ENCODE data around the gene CALHM1. TPM values are rescaled to one million over a fixed set of nuclear protein-coding genes. Genes with fewer than 3 reads are reported as not detected.

The CALHM1 gene
- total RNA-seq, 3 donors from 2014 or later: not detected

DNA sequence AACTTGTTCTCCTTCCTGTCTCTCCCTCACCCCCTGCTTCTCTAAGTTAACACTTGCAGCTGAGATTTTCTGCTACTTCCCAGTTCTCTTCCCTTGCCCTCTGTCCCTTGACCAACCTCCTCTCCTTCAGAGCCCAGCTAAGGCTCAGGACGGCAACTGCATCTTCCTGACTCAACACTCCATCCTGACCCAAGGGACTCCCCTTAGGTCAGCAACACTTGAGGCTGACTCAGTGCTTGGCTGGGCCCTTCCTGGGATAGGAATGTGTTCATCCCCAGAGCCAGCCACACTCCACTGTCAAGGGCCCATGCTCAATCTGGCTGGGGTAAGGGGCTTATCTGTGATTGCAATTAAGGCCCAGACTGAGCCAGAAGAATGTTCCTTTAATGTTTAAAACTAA lies 10.0 kb downstream of the CALHM1 start:
- ATAC-seq (peak; percentile 12), DNase-seq (peak in 2 of 3 donors; percentile 5 to 33)
- Histone ChIP-seq H3K4me3 (no peak overlapping the region), H3K9me3 (no peaks in the 10 kb centered on the region), H3K36me3 (ENCODE audit: low read depth) (no peaks in the 10 kb centered on the region), H3K4me1 (ENCODE audit: low read depth) (peaks cover 21% of the 10 kb centered on the region)
- TF ChIP-seq, protein P1, sequence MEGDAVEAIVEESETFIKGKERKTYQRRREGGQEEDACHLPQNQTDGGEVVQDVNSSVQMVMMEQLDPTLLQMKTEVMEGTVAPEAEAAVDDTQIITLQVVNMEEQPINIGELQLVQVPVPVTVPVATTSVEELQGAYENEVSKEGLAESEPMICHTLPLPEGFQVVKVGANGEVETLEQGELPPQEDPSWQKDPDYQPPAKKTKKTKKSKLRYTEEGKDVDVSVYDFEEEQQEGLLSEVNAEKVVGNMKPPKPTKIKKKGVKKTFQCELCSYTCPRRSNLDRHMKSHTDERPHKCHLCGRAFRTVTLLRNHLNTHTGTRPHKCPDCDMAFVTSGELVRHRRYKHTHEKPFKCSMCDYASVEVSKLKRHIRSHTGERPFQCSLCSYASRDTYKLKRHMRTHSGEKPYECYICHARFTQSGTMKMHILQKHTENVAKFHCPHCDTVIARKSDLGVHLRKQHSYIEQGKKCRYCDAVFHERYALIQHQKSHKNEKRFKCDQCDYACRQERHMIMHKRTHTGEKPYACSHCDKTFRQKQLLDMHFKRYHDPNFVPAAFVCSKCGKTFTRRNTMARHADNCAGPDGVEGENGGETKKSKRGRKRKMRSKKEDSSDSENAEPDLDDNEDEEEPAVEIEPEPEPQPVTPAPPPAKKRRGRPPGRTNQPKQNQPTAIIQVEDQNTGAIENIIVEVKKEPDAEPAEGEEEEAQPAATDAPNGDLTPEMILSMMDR (IDR thresholded peaks at IDR 0.05): no peak
- intact Hi-C loops (cut with DNase I, micrococcal nuclease): no loop called here

DNA sequence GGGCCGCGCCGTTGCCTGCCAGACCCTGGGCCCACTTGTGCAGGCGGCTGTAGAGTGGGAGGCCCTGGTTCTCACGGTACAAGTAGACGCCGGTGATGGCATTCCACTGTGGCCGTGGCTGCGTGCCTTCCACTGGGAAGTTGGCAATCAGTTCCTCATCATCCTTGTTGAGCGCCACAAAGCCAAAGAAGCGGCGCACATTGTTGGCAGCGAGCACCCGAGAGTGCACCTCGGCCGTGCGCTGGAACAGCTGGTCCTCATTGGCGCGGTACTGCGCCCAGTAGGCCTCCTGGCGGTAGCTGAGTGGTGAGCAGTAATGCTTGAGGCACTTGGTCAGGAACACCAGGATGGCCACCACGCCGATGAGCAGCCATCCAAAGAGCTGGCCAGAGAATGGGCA lies 11.5 kb downstream of the CALHM1 start:
- Histone ChIP-seq H3K36me3 (ENCODE audit: low read depth) (no peaks in the 10 kb centered on the region), H3K4me3 (no peak overlapping the region), H3K4me1 (ENCODE audit: low read depth) (peaks cover 13% of the 10 kb centered on the region), H3K9me3 (no peaks in the 10 kb centered on the region)
- DNase-seq (no peak), ATAC-seq (no peak)
- intact Hi-C loops (cut with DNase I, micrococcal nuclease): no loop called here
- TF ChIP-seq, protein P1 (IDR thresholded peaks at IDR 0.05): no peak

DNA sequence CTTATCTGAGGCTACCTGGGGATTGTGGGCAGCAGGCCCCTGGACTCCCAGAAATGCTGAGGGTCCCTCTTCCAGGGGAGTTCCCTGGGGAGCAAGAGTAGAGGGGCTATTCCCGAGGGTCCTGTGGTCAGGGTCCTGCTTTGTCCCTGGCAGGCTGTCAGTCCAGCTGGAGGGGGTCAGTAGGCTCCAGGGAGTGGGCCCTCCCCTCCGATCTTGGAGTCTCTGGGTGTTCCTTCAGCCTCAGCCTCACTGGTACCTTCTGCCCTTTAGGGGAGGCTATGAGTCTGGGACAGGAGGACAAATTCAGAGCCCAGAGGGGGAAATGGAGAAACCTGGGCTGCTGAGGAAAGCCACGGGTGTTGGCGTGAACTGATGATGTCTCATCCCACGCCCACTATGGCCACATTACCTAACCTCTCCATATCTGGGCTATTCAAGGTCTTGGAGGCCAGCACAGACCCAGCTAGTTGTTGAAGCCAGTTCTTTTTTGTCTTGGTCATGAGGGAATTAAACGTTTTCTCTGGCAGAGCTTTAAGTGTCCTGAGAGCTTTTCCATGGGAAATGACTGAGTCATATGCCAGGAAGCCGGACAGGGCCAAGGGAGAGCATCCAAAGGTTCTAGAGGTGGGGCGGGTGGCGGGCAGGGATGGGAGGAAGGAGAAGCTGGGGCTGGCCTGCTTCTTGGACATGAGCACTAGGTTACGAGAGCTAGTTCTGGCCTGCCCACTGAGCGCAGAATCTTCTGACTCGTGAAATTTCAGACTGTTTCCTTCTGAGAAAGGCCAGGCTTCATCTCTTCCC lies 12.7 kb downstream of the CALHM1 start:
- H3K36me3 ChIP-seq (ENCODE audit: low read depth): peaks cover 3% of the 10 kb centered on the region
- intact Hi-C loops (cut with DNase I, micrococcal nuclease): no loop called here
- TF ChIP-seq, protein P1 (IDR thresholded peaks at IDR 0.05): no peak
- ATAC-seq (peak; percentile 24), DNase-seq (peak in 2 of 3 donors; percentile 28 to 52)
- H3K9me3 ChIP-seq: no peaks in the 10 kb centered on the region
- H3K4me1 ChIP-seq (ENCODE audit: low read depth): peaks cover 9% of the 10 kb centered on the region
- H3K4me3 ChIP-seq: no peak overlapping the region

DNA sequence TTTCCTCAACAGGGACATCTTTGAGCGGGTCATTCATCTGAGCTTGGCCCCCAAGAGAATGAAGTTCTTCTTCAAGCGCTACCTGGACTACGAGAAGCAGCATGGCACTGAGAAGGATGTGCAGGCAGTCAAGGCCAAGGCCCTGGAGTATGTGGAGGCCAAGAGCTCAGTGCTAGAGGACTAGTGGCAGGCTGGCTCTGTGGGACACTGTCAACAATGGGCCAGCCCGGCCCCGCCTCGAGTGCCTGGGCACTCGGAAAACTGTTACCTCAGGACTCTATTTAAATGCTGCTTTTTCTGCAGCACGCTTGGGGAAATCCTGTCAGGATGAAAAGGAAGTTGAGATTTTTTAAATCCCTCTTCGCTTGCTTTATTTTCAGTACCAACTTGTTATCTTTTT lies 13.3 kb downstream of the CALHM1 start:
- peaks cover 3% of the 10 kb centered on the region for H3K36me3 ChIP-seq (ENCODE audit: low read depth)
- intact Hi-C loops (cut with DNase I, micrococcal nuclease): no loop called here
- H3K4me3 ChIP-seq: no peak overlapping the region
- TF ChIP-seq, protein P1 (IDR thresholded peaks at IDR 0.05): no peak
- H3K4me1 ChIP-seq (ENCODE audit: low read depth): peaks cover 7% of the 10 kb centered on the region
- DNase-seq (no peak), ATAC-seq (no peak)
- H3K9me3 ChIP-seq: no peaks in the 10 kb centered on the region

DNA sequence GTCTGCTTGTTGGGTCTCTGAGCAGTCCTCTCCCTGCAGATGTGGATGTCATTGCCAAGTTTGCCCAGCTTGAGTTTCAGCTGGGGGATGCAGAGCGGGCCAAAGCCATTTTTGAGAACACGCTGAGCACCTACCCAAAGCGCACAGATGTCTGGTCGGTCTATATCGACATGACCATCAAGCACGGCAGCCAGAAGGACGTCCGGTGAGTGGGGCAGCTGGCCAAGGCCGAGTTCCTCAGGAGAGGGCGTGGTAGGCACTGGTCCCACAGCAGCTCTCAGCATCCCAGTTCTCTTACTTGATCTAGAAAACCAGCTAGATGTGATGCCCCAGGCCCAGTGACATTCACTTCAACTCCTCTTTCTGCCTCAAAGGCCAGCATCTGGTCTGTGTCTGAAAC lies 14.2 kb downstream of the CALHM1 start:
- Histone ChIP-seq H3K4me3 (no peak overlapping the region), H3K9me3 (no peaks in the 10 kb centered on the region), H3K4me1 (ENCODE audit: low read depth) (peaks cover 4% of the 10 kb centered on the region), H3K36me3 (ENCODE audit: low read depth) (peaks cover 3% of the 10 kb centered on the region)
- TF ChIP-seq, protein P1 (IDR thresholded peaks at IDR 0.05): no peak
- intact Hi-C loops (cut with DNase I, micrococcal nuclease): no loop called here
- ATAC-seq: no peak
- DNase-seq: no peak

Measured in mucosa of descending colon (tissue), 3 donors.